K562 (cell line): ENCODE results near the gene DCTN5. TPM values are rescaled to one million over a fixed set of nuclear protein-coding genes. Genes with fewer than 3 reads are reported as not detected.

Experiments used
- ARID3A ChIP-seq: IDR thresholded peaks from 2 replicates; pipeline ENCODE4 v1.6.1; 2012; ENCODE audit warnings: low read depth, low read length, improper control_type of control experiment, borderline replicate concordance
- CBX8 ChIP-seq: fragments of 200-600 bp; sonication (generic); IDR thresholded peaks from 2 replicates; pipeline ENCODE4 v1.6.1; 2012; ENCODE audit warnings: borderline replicate concordance, mixed run types, low read depth, mild to moderate bottlenecking, moderate library complexity, mixed read lengths, low read length, control low read depth, inconsistent platforms; ENCODE audit not compliant: poor library complexity, severe bottlenecking; ENCODE audit errors: extremely low read depth
- CCAR2 ChIP-seq: fragments of 200-400 bp; formaldehyde crosslinking; IDR thresholded peaks from 2 replicates; pipeline ENCODE4 v1.6.1; 2017; ENCODE audit warnings: mild to moderate bottlenecking, low read depth, low read length
- CEBPB ChIP-seq: fragments of 450-650 bp; IDR thresholded peaks from 2 replicates; pipeline ENCODE4 v1.6.1; 2016; ENCODE audit warnings: missing genetic modification characterization, missing compliant biosample characterization
- CHCHD3 ChIP-seq: fragments of 250-450 bp; sonication (Bioruptor Pico); IDR thresholded peaks from 2 replicates; pipeline ENCODE4 v2.1.2; 2022; ENCODE audit warnings: mild to moderate bottlenecking
- GATA2 ChIP-seq: sonication (generic); formaldehyde crosslinking; IDR thresholded peaks from 2 replicates; pipeline ENCODE4 v1.4.0; 2020; ENCODE audit warnings: mild to moderate bottlenecking, missing genetic modification reagents
- GTF2A2 ChIP-seq: IDR thresholded peaks from 2 replicates; pipeline ENCODE4 v1.6.1; 2016; ENCODE audit warnings: mild to moderate bottlenecking, missing genetic modification characterization, missing compliant biosample characterization
- KDM2B ChIP-seq: fragments of 250-450 bp; sonication (Bioruptor Pico); IDR thresholded peaks from 2 replicates; pipeline ENCODE4 v1.8.0; 2021; ENCODE audit warnings: mild to moderate bottlenecking, moderate library complexity
- MAX ChIP-seq: sonication (generic); formaldehyde crosslinking; IDR thresholded peaks from 2 replicates; pipeline ENCODE4 v1.9.0; 2022; ENCODE audit warnings: mild to moderate bottlenecking, missing genetic modification reagents
- MITF ChIP-seq: IDR thresholded peaks from 2 replicates; pipeline ENCODE4 v1.6.1; 2014; ENCODE audit warnings: antibody characterized with exemption
- MTF1 ChIP-seq: fragments of 250-450 bp; sonication (Bioruptor Pico); IDR thresholded peaks from 2 replicates; pipeline ENCODE4 v1.9.0; 2021; ENCODE audit warnings: moderate library complexity, mild to moderate bottlenecking, inconsistent platforms, borderline replicate concordance
- NFXL1 ChIP-seq: fragments of 450-650 bp; formaldehyde crosslinking; IDR thresholded peaks from 2 replicates; pipeline ENCODE4 v1.4.0; 2021; ENCODE audit warnings: mild to moderate bottlenecking
- NKRF ChIP-seq: fragments of 450-650 bp; IDR thresholded peaks from 2 replicates; pipeline ENCODE4 v1.6.1; 2016; ENCODE audit warnings: borderline replicate concordance
- POLR2AphosphoS5 ChIP-seq: IDR thresholded peaks from 2 replicates; pipeline ENCODE4 v1.6.1; 2011; ENCODE audit warnings: mild to moderate bottlenecking, low read depth, low read length, moderate library complexity; ENCODE audit not compliant: control insufficient read depth, insufficient read depth
- RBFOX2 ChIP-seq: fragments of 200-400 bp; formaldehyde crosslinking; IDR thresholded peaks from 2 replicates; pipeline ENCODE4 v1.6.1; 2017; ENCODE audit warnings: low read depth, mild to moderate bottlenecking, low read length, moderate library complexity
- RBM39 ChIP-seq: fragments of 200-400 bp; formaldehyde crosslinking; optimal IDR thresholded peaks from 2 replicates; pipeline ENCODE3; 2018; ENCODE audit warnings: low read depth, low read length
- SMAD4 ChIP-seq: fragments of 250-450 bp; sonication (Bioruptor Pico); conservative IDR thresholded peaks from 2 replicates; pipeline ENCODE4 v1.8.0; 2021; ENCODE audit warnings: inconsistent platforms, mild to moderate bottlenecking, moderate library complexity
- SPI1 ChIP-seq: IDR thresholded peaks from 2 replicates; pipeline ENCODE4 v1.6.1; 2011; ENCODE audit warnings: low read depth, low read length, control low read depth, borderline replicate concordance
- SRSF1 ChIP-seq: fragments of 200-400 bp; formaldehyde crosslinking; IDR thresholded peaks from 2 replicates; pipeline ENCODE4 v1.6.1; 2017; ENCODE audit warnings: mild to moderate bottlenecking, low read depth, low read length, moderate library complexity
- ZNF639 ChIP-seq, 2 experiments: fragments of 200-800 bp in 1 of 2; sonication (Bioruptor generic) in 1 of 2; sonication (generic) in 1 of 2; formaldehyde crosslinking in 1 of 2; IDR thresholded peaks in 1 of 2; conservative IDR thresholded peaks in 1 of 2; 2 replicates each; pipeline versions ENCODE4 v1.5.0 to v1.6.1; 2016 to 2020; ENCODE audit warnings: missing compliant biosample characterization in 1 of 2, missing genetic modification characterization in 1 of 2, missing genetic modification reagents in 1 of 2
- polyA plus RNA-seq, 8 experiments: library from polyadenylated mRNA; depleted of rRNA in 4 of 8; stranded (reverse) in 5 of 8; unstranded in 3 of 8; fragments of >200 nt; fragmentation: Nextera tagmentation in 2 of 8; fragmentation: Illumina TruSeq in 1 of 8; extraction: Ambion mirVana in 2 of 8; extraction: Trizol in 1 of 8; gene quantifications; 2 replicates each; pipeline versions ENCODE4 v1.2.1 to v1.2.3, GENCODE V29; 2011 to 2014; ENCODE audit warnings: inconsistent platforms in 1 of 8, missing spikeins in 1 of 8
- total RNA-seq, 7 experiments: library from RNA; depleted of rRNA in 6 of 7; stranded (reverse); fragments of >200 nt in 6 of 7; fragmentation: Illumina TruSeq in 2 of 7; extraction: Trizol in 2 of 7; gene quantifications; 2 replicates each; pipeline versions ENCODE4 v1.2.1 to v1.2.3, GENCODE V29; 2011 to 2021; ENCODE audit warnings: low replicate concordance in 1 of 7

DCTN5 gene
- total and polyA plus RNA-seq, 9 of the 15 experiments (the other 6 are each of a cell fraction or from before 2014, with no cell fraction given), result 35.8 to 149 (median 75.9) TPM

- TF ChIP-seq POLR2AphosphoS5 (peak; percentile 51; the same call in 1 of the 2 replicates), RBM39 (no peak), NKRF (no peak), GATA2 (CRISPR knock-in tag) (no peak), SRSF1 (no peak), GTF2A2 (tag) (peak; percentile 98), MAX (CRISPR knock-in tag) (peak; percentile 48; the same call in 1 of the 2 replicates), SMAD4 (CRISPR knock-in tag) (peak; percentile 100), CBX8 (no peak), MTF1 (CRISPR knock-in tag) (peak; percentile 96), NFXL1 (peak; percentile 99), RBFOX2 (no peak), CEBPB (tag) (peak; percentile 41; the same call in 1 of the 2 replicates), ZNF639 (CRISPR knock-in tag; conservative IDR thresholded peaks at IDR 0.05 in 1 of 2, IDR thresholded peaks at IDR 0.05 in 1 of 2) (peak in 1 of 2 experiments; percentile 100; a peak in 2 of 4 replicates), CHCHD3 (peak; percentile 92), CCAR2 (no peak), ARID3A (0 out of 2 replicates have a peak, but pooled peaks have one; percentile 9), MITF (no peak), SPI1 (no peak), KDM2B (CRISPR knock-in tag) (peak; percentile 96)
Measured at GRCh38 chr16:23597003-23597756, 44.1 kb upstream of the DCTN5 start (continued).
